Measurements from ENCODE around the gene ATXN7L1. TPM values are rescaled to one million over a fixed set of nuclear protein-coding genes. Genes with fewer than 3 reads are reported as not detected.

Gene ATXN7L1
- total and polyA plus RNA-seq, 9 donors = 5.0 to 17.6 (median 11.4) TPM

GRCh38 chr7:105803429-105803736, 73.0 kb downstream of the ATXN7L1 start:
- TF ChIP-seq CTCF (IDR thresholded peaks at IDR 0.05) = no peak
- no peak for TF ChIP-seq EP300 (IDR thresholded peaks at IDR 0.05)
- TF ChIP-seq POLR2A (IDR thresholded peaks at IDR 0.05) = no peak
- H3K27me3 ChIP-seq = no peaks in the 10 kb centered on the region
- DNase-seq = no peak
- H3K27ac ChIP-seq = no peak overlapping the region
- H3K36me3 ChIP-seq = no peaks in the 10 kb centered on the region
- H3K4me3 ChIP-seq = no peak overlapping the region
- no peaks in the 10 kb centered on the region for H3K4me1 ChIP-seq (ENCODE audit: insufficient read depth)
- intact Hi-C loops (cut with DNase I) = no loop called here
- H3K9me3 ChIP-seq = no peaks in the 10 kb centered on the region
- WGBS, 3 donors = 91 to 96% (median 92%) methylated on average over 2 of the region's 2 CpGs

- WGBS, 3 donors = 84 to 87% (median 86%) methylated on average over 7 of the region's 7 CpGs
- no peaks in the 10 kb centered on the region for H3K4me1 ChIP-seq (ENCODE audit: insufficient read depth)
- no peak overlapping the region for H3K4me3 ChIP-seq
- H3K9me3 ChIP-seq = no peaks in the 10 kb centered on the region
- intact Hi-C loops (cut with DNase I) = no loop called here
- H3K27me3 ChIP-seq = no peaks in the 10 kb centered on the region
- no peak for DNase-seq
- no peaks in the 10 kb centered on the region for H3K36me3 ChIP-seq
- no peak overlapping the region for H3K27ac ChIP-seq
- TF ChIP-seq EP300 (IDR thresholded peaks at IDR 0.05) (no peak), CTCF (IDR thresholded peaks at IDR 0.05) (no peak), POLR2A (IDR thresholded peaks at IDR 0.05) (no peak)
These were observed 73.6 kb downstream of the ATXN7L1 start for GRCh38 chr7:105802604-105803428.

GRCh38 chr7:105800849-105801534, 75.4 kb downstream of the ATXN7L1 start:
- Histone ChIP-seq H3K27me3 (no peaks in the 10 kb centered on the region), H3K4me3 (no peak overlapping the region), H3K4me1 (ENCODE audit: insufficient read depth) (peaks cover 4% of the 10 kb centered on the region), H3K27ac (no peak overlapping the region), H3K9me3 (no peaks in the 10 kb centered on the region), H3K36me3 (no peaks in the 10 kb centered on the region)
- WGBS, 3 donors = 85 to 96% (median 91%) methylated on average over 6 of the region's 6 CpGs
- intact Hi-C loops (cut with DNase I) = no loop called here
- DNase-seq = no peak
- TF ChIP-seq POLR2A (IDR thresholded peaks at IDR 0.05) (no peak), CTCF (IDR thresholded peaks at IDR 0.05) (no peak), EP300 (IDR thresholded peaks at IDR 0.05) (no peak)

- Histone ChIP-seq H3K27ac (no peak overlapping the region), H3K9me3 (no peaks in the 10 kb centered on the region), H3K36me3 (no peaks in the 10 kb centered on the region), H3K4me1 (ENCODE audit: insufficient read depth) (peaks cover 6% of the 10 kb centered on the region), H3K27me3 (no peaks in the 10 kb centered on the region), H3K4me3 (no peak overlapping the region)
- no peak for DNase-seq
- intact Hi-C loops (cut with DNase I) = no loop called here
- 56 to 85% (median 74%) methylated on average over 3 of the region's 3 CpGs for WGBS, 3 donors
- TF ChIP-seq CTCF (IDR thresholded peaks at IDR 0.05) = no peak
- no peak for TF ChIP-seq EP300 (IDR thresholded peaks at IDR 0.05)
- no peak for TF ChIP-seq POLR2A (IDR thresholded peaks at IDR 0.05)
These were observed 76.0 kb downstream of the ATXN7L1 start for GRCh38 chr7:105800442-105800841.
